GM18508 (cell line): ENCODE results near the gene FBLN2.
"Not testable (repeated sequence)": the region's sequence is repeated elsewhere in the genome, so short reads cannot be mapped to it uniquely, and the experiment has no call there.

ENCODE experiments used
- ATAC-seq: cut with Tn5 transposase; IDR thresholded peaks from one replicate; pipeline ENCODE4 v1.9.1; 2021; ENCODE audit warnings: moderate number of reproducible peaks; ENCODE audit not compliant: insufficient read depth, unreplicated experiment

FBLN2 gene

GRCh38 chr3:13544951-13545651 is 3.8 kb upstream of the FBLN2 start:
- no peak for ATAC-seq

- no peak for ATAC-seq
Measured at GRCh38 chr3:13545952-13546454, 2.9 kb upstream of the FBLN2 start.

GRCh38 chr3:13546667-13547171 is 2.2 kb upstream of the FBLN2 start:
- no peak for ATAC-seq

- ATAC-seq: no peak
Measured at GRCh38 chr3:13547591-13548371, 1.1 kb upstream of the FBLN2 start.

- ATAC-seq: no peak
Measured at GRCh38 chr3:13549623-13550422, 898 bp downstream of the FBLN2 start.

- no peak for ATAC-seq
Measured at GRCh38 chr3:13550423-13550690, 1.4 kb downstream of the FBLN2 start.

- ATAC-seq: no peak
Measured at GRCh38 chr3:13550791-13551360, 2.0 kb downstream of the FBLN2 start.

GRCh38 chr3:13552857-13553652 is 4.1 kb downstream of the FBLN2 start:
- ATAC-seq: no peak

GRCh38 chr3:13553686-13554085 is 4.8 kb downstream of the FBLN2 start:
- no peak for ATAC-seq

- no peak for ATAC-seq
Measured at GRCh38 chr3:13555753-13556152, 6.8 kb downstream of the FBLN2 start.

GRCh38 chr3:13556207-13556606 is 7.3 kb downstream of the FBLN2 start:
- no peak for ATAC-seq

GRCh38 chr3:13556917-13557316 is 8.0 kb downstream of the FBLN2 start:
- no peak for ATAC-seq

- no peak for ATAC-seq
Measured at GRCh38 chr3:13557417-13557816, 8.5 kb downstream of the FBLN2 start.

- ATAC-seq: no peak
Measured at GRCh38 chr3:13557926-13558325, 9.0 kb downstream of the FBLN2 start.

GRCh38 chr3:13558651-13559050 is 9.7 kb downstream of the FBLN2 start:
- no peak for ATAC-seq

GRCh38 chr3:13559764-13560525 is 11.0 kb downstream of the FBLN2 start:
- no peak for ATAC-seq

GRCh38 chr3:13561376-13561775 is 12.5 kb downstream of the FBLN2 start:
- ATAC-seq: no peak

- no peak for ATAC-seq
Measured at GRCh38 chr3:13561967-13562366, 13.0 kb downstream of the FBLN2 start.

- not testable (repeated sequence) for ATAC-seq
Measured at GRCh38 chr3:13562421-13562820, 13.5 kb downstream of the FBLN2 start.
